Fibroblast of villous mesenchyme (primary cell): ENCODE results near the gene SIAE. TPM values are rescaled to one million over a fixed set of nuclear protein-coding genes. Genes with fewer than 3 reads are reported as not detected.

Experiments
- DNase-seq: peaks from one replicate; pipeline ENCODE4 v3.0.0-alpha.2; 2010; ENCODE audit warnings: low read depth
- H3K4me3 ChIP-seq: 2 replicates; pipeline ENCODE4 v1.5.1; 2011; ENCODE audit warnings: low read depth, mild to moderate bottlenecking, low read length
- total RNA-seq: library from RNA; depleted of rRNA; stranded (reverse); fragments of >200 nt; gene quantifications from 2 replicates; pipeline ENCODE4 v1.2.3, GENCODE V29; 2012
- TF ChIP-seq, protein P1 (sequence below): IDR thresholded peaks from 2 replicates; pipeline ENCODE4 v1.5.1; 2012; ENCODE audit warnings: low read depth, mild to moderate bottlenecking, low read length; ENCODE audit not compliant: insufficient read depth

Gene SIAE
- total RNA-seq, 1 donor: 9.5 TPM

DNA sequence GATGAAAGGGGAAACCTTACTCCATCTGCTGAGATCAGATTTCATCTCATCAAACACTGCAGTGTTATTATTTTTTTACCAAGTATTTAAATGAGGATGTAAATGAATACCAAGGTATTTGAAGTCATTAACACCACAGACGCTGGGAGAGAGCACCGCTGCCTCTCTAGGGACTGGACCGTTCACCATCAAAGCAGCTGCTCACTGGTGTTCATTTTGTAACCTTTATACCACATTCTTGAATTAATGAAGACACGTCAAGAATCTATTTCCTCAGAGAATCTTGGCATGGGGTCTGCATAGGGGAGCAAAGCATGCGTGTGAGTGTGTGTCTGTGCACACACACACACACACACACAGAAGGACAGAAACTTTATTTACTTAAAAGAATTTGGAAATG is 15.6 kb downstream of the SIAE start:
- DNase-seq: no peak
- TF ChIP-seq, protein P1, sequence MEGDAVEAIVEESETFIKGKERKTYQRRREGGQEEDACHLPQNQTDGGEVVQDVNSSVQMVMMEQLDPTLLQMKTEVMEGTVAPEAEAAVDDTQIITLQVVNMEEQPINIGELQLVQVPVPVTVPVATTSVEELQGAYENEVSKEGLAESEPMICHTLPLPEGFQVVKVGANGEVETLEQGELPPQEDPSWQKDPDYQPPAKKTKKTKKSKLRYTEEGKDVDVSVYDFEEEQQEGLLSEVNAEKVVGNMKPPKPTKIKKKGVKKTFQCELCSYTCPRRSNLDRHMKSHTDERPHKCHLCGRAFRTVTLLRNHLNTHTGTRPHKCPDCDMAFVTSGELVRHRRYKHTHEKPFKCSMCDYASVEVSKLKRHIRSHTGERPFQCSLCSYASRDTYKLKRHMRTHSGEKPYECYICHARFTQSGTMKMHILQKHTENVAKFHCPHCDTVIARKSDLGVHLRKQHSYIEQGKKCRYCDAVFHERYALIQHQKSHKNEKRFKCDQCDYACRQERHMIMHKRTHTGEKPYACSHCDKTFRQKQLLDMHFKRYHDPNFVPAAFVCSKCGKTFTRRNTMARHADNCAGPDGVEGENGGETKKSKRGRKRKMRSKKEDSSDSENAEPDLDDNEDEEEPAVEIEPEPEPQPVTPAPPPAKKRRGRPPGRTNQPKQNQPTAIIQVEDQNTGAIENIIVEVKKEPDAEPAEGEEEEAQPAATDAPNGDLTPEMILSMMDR: no peak
- H3K4me3 ChIP-seq: no peak overlapping the region

DNA sequence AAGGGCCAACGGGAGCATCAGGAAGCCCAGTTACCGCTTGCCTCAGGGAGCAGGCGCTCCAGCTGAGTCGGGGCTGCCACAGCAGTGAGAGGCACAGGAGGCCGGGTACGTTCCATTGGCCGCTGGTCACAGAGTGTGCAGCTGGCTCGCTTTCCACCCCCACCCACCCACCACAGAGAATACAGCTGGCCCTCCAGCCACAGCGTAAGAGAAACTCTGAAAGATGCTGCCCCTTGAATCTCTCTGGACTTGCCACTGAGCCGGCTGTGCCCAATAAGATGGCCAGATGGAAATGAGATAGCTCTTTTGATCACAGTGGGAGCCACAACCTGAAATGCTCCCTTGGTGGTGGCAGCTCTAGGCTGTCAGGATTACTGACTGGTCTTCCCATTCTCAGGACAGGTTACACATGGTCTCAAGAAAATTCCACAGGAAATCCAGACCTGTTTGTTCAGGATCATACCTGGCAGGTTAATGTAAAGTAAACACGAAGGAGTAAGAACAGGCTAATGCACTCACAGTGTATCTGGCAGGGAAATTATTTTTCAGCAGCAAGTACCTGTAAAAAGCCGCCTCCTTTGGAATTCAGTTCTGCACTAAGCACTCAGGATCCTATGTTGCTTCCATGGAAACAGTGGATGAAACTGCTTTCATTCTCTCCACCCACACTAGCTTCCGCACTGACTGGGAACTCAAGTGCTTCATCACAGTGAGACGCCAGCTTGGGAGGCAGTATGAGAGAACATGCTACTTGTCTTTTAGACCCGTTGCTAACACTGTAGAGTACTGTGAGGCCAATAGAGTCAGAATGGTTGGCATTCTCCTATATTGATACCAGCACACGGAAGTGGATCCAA is 16.5 kb downstream of the SIAE start:
- no peak for DNase-seq
- no peak overlapping the region for H3K4me3 ChIP-seq
- TF ChIP-seq, protein P1: no peak

DNA sequence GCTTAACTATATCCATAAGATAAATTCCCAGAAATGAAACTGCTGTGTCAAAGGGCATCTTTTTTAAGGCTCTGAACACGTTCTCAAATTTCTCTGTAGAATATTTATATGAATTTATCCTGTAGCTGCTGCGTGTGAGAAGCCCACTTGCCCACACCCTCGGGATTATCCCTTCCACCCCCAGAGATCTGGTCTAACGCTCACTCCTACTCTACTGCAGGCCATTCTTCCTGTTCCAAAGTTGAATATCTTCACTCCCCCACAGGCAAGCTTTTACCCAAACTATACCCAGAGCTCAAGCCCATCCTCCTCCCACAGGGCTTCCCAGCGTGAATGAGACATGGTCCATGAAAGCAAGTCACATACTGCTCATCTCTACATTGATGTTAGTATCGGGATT is 24.9 kb downstream of the SIAE start:
- DNase-seq: no peak
- no peak overlapping the region for H3K4me3 ChIP-seq
- TF ChIP-seq, protein P1: no peak

DNA sequence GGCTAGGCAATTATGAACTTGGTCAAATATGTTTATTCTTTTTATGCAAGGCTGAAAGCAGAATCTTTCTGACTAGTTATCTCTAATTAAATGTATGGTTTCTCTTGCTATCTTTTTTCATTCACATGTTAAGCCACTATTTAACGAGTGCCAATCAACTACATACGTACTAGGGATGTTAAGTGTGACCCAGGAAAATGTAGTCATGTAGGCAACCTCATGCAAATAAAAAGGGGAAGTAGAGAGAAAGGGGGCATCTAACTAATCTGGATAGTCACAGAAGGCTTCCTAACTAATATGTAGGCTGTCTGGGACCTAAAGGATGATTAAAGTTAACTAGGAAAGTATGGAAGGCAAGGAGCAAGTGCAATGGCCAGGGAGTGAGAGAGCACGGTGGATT is 27.4 kb downstream of the SIAE start:
- DNase-seq: no peak
- no peak overlapping the region for H3K4me3 ChIP-seq
- TF ChIP-seq, protein P1: no peak

DNA sequence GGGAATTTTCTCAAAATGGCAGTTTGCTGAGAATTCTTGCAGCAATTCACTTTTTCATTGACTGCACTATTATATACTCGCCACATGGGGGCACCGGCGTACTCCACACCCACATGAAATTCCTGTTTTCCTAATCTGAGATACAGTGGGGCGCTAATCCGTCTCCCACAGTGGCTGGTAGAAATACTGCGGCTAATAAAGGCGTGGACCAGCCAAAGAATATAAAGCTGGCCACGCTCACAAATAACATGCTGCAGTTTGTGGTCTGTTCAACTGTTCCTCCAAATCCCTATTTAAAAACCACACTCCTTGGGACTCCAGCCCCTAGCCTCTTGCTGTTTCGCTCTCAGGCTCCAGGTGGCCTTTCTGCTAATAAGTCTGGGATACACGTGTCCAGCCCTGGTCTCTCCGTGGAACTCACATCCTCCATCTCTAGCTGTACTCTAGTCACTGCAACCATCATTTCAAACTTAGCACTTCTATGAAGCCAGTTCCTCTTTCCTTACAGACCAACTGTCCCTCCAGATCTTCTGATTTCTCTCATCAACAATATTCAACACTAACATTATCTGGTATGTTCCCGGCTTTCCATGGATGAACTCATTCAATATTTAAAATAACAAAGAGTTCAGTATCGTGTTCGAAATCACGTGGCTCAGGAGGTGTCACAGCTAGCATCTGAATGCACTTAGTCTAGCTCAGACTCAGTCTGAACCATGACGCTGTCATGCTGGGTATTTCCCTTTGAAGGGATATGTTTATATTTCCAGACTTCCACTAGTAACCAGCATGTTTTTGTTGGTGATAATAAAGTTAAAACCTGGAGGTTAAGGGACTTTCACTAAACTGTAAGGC is 28.9 kb downstream of the SIAE start:
- peak overlapping the region; percentile 24 for H3K4me3 ChIP-seq
- DNase-seq: peak; percentile 80
- TF ChIP-seq, protein P1: peak; percentile 86

DNA sequence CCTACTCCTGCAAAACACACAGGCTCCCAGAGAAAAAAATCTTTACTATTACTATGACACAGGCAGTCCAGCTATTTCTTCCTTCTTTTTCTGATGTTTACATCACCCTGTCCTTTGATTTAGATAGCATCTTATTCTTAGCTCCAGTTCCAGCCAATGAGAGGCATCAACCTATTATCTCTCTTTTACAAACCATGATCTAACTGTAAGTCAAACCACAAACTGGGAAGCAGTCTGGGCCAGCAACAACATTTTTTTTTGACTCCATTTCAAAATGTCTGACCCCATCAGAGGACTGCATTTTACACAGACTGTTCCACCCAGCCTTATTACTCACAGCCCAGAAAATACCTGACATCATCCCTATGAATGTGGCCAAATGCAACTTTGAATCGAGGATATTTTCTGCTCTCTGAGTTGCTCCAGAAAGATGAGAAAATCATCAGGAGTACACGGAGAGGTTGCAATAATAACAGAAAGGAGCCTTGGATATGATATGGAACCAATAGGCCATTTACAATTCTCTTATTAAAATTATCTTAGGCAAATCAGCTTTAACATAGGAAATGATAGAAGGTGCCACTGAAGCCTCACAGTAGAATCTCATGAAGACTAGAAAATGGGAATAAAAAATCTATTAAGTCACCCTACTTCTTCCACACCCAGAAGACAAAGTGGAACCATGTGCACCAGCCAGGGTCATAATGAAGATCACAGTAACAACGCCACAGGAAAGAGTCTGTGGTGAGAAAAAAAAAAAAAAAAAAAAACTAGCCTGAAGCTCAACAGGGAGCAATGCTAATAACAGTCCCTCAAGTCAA is 29.7 kb downstream of the SIAE start:
- DNase-seq: peak; percentile 80
- no peak overlapping the region for H3K4me3 ChIP-seq
- TF ChIP-seq, protein P1: no peak
